Esophagus squamous epithelium (tissue), 5 donors: ENCODE measurements around the gene TSPAN7. TPM values are rescaled to one million over a fixed set of nuclear protein-coding genes. Genes with fewer than 3 reads are reported as not detected.

Experiments
- DNase-seq: peaks from one replicate; lab custom pipeline; 2025; lab: John Stamatoyannopoulos, UW
- H3K27ac ChIP-seq, 4 donors: fragments of 200-600 bp; sonication (generic); one replicate each; pipeline ENCODE4 v1.5.1; 2016 to 2019; ENCODE audit warnings: mild to moderate bottlenecking in 1 of 4
- H3K27me3 ChIP-seq, 4 donors: fragments of 200-600 bp; sonication (generic); 1 replicate in 3 of 4; 2 replicates in 1 of 4; pipeline versions ENCODE4 v1.5.1 to v1.6.0; 2017 to 2021; ENCODE audit warnings: antibody characterized with exemption in 1 of 4
- H3K36me3 ChIP-seq, 3 donors: fragments of 200-600 bp; sonication (generic); one replicate each; pipeline ENCODE4 v1.5.1; 2016 to 2019
- H3K4me1 ChIP-seq, 3 donors: fragments of 200-600 bp; sonication (generic); one replicate each; pipeline ENCODE4 v1.5.1; 2017 to 2019
- H3K4me3 ChIP-seq, 4 donors: fragments of 200-600 bp; sonication (generic); 1 replicate in 3 of 4; 2 replicates in 1 of 4; pipeline ENCODE4 v1.5.1; 2016 to 2019; ENCODE audit warnings: mild to moderate bottlenecking in 2 of 4, moderate library complexity in 1 of 4
- H3K9me3 ChIP-seq, 3 donors: fragments of 200-600 bp; sonication (generic); one replicate each; pipeline ENCODE4 v1.5.1; 2016 to 2019
- POLR2A ChIP-seq, 4 donors: fragments of 450-650 bp; IDR thresholded peaks; one replicate each; pipeline ENCODE4 v1.6.1; 2017; ENCODE audit warnings: antibody characterized with exemption in 4 of 4, mild to moderate bottlenecking in 4 of 4, moderate library complexity in 3 of 4
- WGBS, 2 donors: methylation state at CpG; one replicate each; pipeline ENCODE4 v1.1.5; 2018; 5-methylcytosine and 5-hydroxymethylcytosine counted together
- intact Hi-C: fragments of 100-400 bp; cut with DNase I; formaldehyde crosslinking; loops from one replicate; pipeline ENCODE4 v1.15.0; 2022
- total RNA-seq, 4 donors: library from RNA; depleted of rRNA; stranded (reverse); fragments of >200 nt; gene quantifications; one replicate each; pipeline ENCODE4 v1.1.0, GENCODE V29; 2016
- TF ChIP-seq, protein P1 (sequence below), 6 experiments: fragments of 450-650 bp in 4 of 6; fragments of 200-600 bp in 2 of 6; sonication (generic) in 2 of 6; IDR thresholded peaks; one replicate each; pipeline ENCODE4 v1.5.1; 2016 to 2019; ENCODE audit warnings: antibody characterized with exemption in 6 of 6, mild to moderate bottlenecking in 4 of 6, moderate library complexity in 4 of 6
- donor health status: DM: yes; HTN: yes; CAD: no.

The TSPAN7 gene
- total RNA-seq, 4 donors from 2014 or later, result 23.9 to 40.0 (median 33.8) TPM

- WGBS, 2 donors, result 33 to 64% methylated on average over 3 of the region's 3 CpGs
- H3K4me3 ChIP-seq, result no peak overlapping the region
- H3K9me3 ChIP-seq, result no peaks in the 10 kb centered on the region
- no peaks in the 10 kb centered on the region for H3K27me3 ChIP-seq
- H3K27ac ChIP-seq, result no peak overlapping the region
- no peaks in the 10 kb centered on the region for H3K36me3 ChIP-seq
- intact Hi-C loops, result no loop called here
- TF ChIP-seq, protein P1, sequence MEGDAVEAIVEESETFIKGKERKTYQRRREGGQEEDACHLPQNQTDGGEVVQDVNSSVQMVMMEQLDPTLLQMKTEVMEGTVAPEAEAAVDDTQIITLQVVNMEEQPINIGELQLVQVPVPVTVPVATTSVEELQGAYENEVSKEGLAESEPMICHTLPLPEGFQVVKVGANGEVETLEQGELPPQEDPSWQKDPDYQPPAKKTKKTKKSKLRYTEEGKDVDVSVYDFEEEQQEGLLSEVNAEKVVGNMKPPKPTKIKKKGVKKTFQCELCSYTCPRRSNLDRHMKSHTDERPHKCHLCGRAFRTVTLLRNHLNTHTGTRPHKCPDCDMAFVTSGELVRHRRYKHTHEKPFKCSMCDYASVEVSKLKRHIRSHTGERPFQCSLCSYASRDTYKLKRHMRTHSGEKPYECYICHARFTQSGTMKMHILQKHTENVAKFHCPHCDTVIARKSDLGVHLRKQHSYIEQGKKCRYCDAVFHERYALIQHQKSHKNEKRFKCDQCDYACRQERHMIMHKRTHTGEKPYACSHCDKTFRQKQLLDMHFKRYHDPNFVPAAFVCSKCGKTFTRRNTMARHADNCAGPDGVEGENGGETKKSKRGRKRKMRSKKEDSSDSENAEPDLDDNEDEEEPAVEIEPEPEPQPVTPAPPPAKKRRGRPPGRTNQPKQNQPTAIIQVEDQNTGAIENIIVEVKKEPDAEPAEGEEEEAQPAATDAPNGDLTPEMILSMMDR (IDR thresholded peaks at IDR 0.05), result no peak
- TF ChIP-seq POLR2A (IDR thresholded peaks at IDR 0.05), result no peak
- DNase-seq, result no peak
- no peaks in the 10 kb centered on the region for H3K4me1 ChIP-seq
These were observed 38.7 kb downstream of the TSPAN7 start for GRCh38 chrX:38599796-38600755.

GRCh38 chrX:38601866-38602265 lies 40.5 kb downstream of the TSPAN7 start:
- H3K27ac ChIP-seq, result no peak overlapping the region
- DNase-seq, result no peak
- no peaks in the 10 kb centered on the region for H3K4me1 ChIP-seq
- no peaks in the 10 kb centered on the region for H3K27me3 ChIP-seq
- intact Hi-C loops, result no loop called here
- no peak for TF ChIP-seq POLR2A (IDR thresholded peaks at IDR 0.05)
- TF ChIP-seq, protein P1 (IDR thresholded peaks at IDR 0.05), result no peak
- no peak overlapping the region for H3K4me3 ChIP-seq
- H3K36me3 ChIP-seq, result no peaks in the 10 kb centered on the region
- H3K9me3 ChIP-seq, result no peaks in the 10 kb centered on the region

- TF ChIP-seq, protein P1 (IDR thresholded peaks at IDR 0.05), result no peak
- no peak for TF ChIP-seq POLR2A (IDR thresholded peaks at IDR 0.05)
- DNase-seq, result no peak
- H3K4me1 ChIP-seq, result no peaks in the 10 kb centered on the region
- intact Hi-C loops, result no loop called here
- H3K36me3 ChIP-seq, result no peaks in the 10 kb centered on the region
- 65 to 67% methylated on average over 3 of the region's 3 CpGs for WGBS, 2 donors
- H3K9me3 ChIP-seq, result no peaks in the 10 kb centered on the region
- H3K27ac ChIP-seq, result no peak overlapping the region
- no peaks in the 10 kb centered on the region for H3K27me3 ChIP-seq
- no peak overlapping the region for H3K4me3 ChIP-seq
These were observed 45.5 kb downstream of the TSPAN7 start for GRCh38 chrX:38606821-38607220.

- TF ChIP-seq, protein P1 (IDR thresholded peaks at IDR 0.05), result no peak
- TF ChIP-seq POLR2A (IDR thresholded peaks at IDR 0.05), result no peak
- Histone ChIP-seq H3K27me3 (no peaks in the 10 kb centered on the region), H3K4me1 (no peaks in the 10 kb centered on the region), H3K4me3 (no peak overlapping the region), H3K36me3 (no peaks in the 10 kb centered on the region), H3K27ac (no peak overlapping the region), H3K9me3 (no peaks in the 10 kb centered on the region)
- intact Hi-C loops, result no loop called here
- 49 to 77% methylated on average over 4 of the region's 4 CpGs for WGBS, 2 donors
- DNase-seq, result no peak
These were observed 46.6 kb downstream of the TSPAN7 start for GRCh38 chrX:38607976-38608375.

DNA sequence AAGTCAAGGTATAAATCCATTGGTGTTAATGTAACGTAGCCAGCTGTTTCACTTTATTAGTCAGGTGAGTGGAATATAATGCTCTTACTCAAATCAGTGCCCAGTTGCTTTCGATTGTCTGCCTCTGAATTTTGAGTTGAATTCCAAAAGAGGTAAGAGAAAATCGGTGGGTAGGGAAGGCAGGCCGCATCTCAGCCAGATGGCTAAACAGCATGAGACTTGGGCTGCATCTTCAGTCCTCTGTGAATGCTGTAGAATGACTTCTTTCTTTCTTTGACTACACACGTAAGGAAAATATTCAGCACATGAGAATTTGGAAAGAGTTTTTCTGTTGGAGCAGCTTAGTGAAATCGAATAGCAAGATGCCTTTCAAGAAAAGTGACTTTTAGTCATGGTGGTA lies 49.5 kb downstream of the TSPAN7 start:
- H3K4me1 ChIP-seq, result no peaks in the 10 kb centered on the region
- H3K4me3 ChIP-seq, result no peak overlapping the region
- H3K36me3 ChIP-seq, result no peaks in the 10 kb centered on the region
- H3K27ac ChIP-seq, result no peak overlapping the region
- no peak for DNase-seq
- no peaks in the 10 kb centered on the region for H3K27me3 ChIP-seq
- TF ChIP-seq, protein P1 (IDR thresholded peaks at IDR 0.05), result no peak
- TF ChIP-seq POLR2A (IDR thresholded peaks at IDR 0.05), result no peak
- H3K9me3 ChIP-seq, result no peaks in the 10 kb centered on the region
- WGBS, 2 donors, result 70 to 93% methylated on average over 6 of the region's 6 CpGs
- intact Hi-C loops, result no loop called here
